Measurements from ENCODE around the gene HMGCS2.

The HMGCS2 gene

GRCh38 chr1:119758584-119758983 lies 10.1 kb downstream of the HMGCS2 start:
- DNase-seq (ENCODE audit: low spot score in 2 of 2) (no peak), ATAC-seq (ENCODE audit: low read depth) (no peak)
- Mint-ChIP-seq H3K9me3 (no peaks in the 10 kb centered on the region), H3K27me3 (peaks cover 4% of the 10 kb centered on the region), H3K4me3 (no peak overlapping the region), H3K4me1 (no peaks in the 10 kb centered on the region), H3K27ac (no peak overlapping the region), H3K36me3 (no peaks in the 10 kb centered on the region)

- Mint-ChIP-seq H3K9me3 (no peaks in the 10 kb centered on the region), H3K36me3 (no peaks in the 10 kb centered on the region), H3K27me3 (peaks cover 5% of the 10 kb centered on the region), H3K4me1 (no peaks in the 10 kb centered on the region), H3K4me3 (no peak overlapping the region), H3K27ac (no peak overlapping the region)
- no peak for ATAC-seq (ENCODE audit: low read depth)
- DNase-seq (ENCODE audit: low spot score in 2 of 2): no peak
These were observed 16.1 kb downstream of the HMGCS2 start for GRCh38 chr1:119752592-119752991.

- ATAC-seq (ENCODE audit: low read depth) (no peak), DNase-seq (ENCODE audit: low spot score in 2 of 2) (no peak)
- no peaks in the 10 kb centered on the region for H3K36me3 Mint-ChIP-seq
- no peak overlapping the region for H3K4me3 Mint-ChIP-seq
- no peaks in the 10 kb centered on the region for H3K9me3 Mint-ChIP-seq
- H3K27me3 Mint-ChIP-seq: peaks cover 5% of the 10 kb centered on the region
- no peak overlapping the region for H3K27ac Mint-ChIP-seq
- H3K4me1 Mint-ChIP-seq: peaks cover 8% of the 10 kb centered on the region
These were observed 20.7 kb downstream of the HMGCS2 start for GRCh38 chr1:119748040-119748439.

GRCh38 chr1:119747451-119747850 lies 21.3 kb downstream of the HMGCS2 start:
- Mint-ChIP-seq H3K4me1 (peaks cover 8% of the 10 kb centered on the region), H3K4me3 (no peak overlapping the region), H3K27ac (no peak overlapping the region), H3K27me3 (peaks cover 3% of the 10 kb centered on the region), H3K36me3 (peaks cover under 1% of the 10 kb centered on the region), H3K9me3 (no peaks in the 10 kb centered on the region)
- no peak for DNase-seq (ENCODE audit: low spot score in 2 of 2)
- no peak for ATAC-seq (ENCODE audit: low read depth)

- Mint-ChIP-seq H3K27me3 (no peaks in the 10 kb centered on the region), H3K27ac (no peak overlapping the region), H3K36me3 (peaks cover 2% of the 10 kb centered on the region), H3K4me1 (peaks cover 8% of the 10 kb centered on the region), H3K9me3 (no peaks in the 10 kb centered on the region), H3K4me3 (no peak overlapping the region)
- ATAC-seq (ENCODE audit: low read depth) (no peak), DNase-seq (ENCODE audit: low spot score in 2 of 2) (no peak)
These were observed 23.7 kb downstream of the HMGCS2 start for GRCh38 chr1:119745034-119745433.

GRCh38 chr1:119744598-119744942 lies 24.1 kb downstream of the HMGCS2 start:
- no peak for ATAC-seq (ENCODE audit: low read depth)
- no peaks in the 10 kb centered on the region for H3K9me3 Mint-ChIP-seq
- no peaks in the 10 kb centered on the region for H3K27me3 Mint-ChIP-seq
- no peak overlapping the region for H3K27ac Mint-ChIP-seq
- H3K36me3 Mint-ChIP-seq: peaks cover 2% of the 10 kb centered on the region
- DNase-seq (ENCODE audit: low spot score in 2 of 2): no peak
- no peak overlapping the region for H3K4me3 Mint-ChIP-seq
- peaks cover 8% of the 10 kb centered on the region for H3K4me1 Mint-ChIP-seq

- DNase-seq (ENCODE audit: low spot score in 2 of 2) (peak; percentile 7 to 12), ATAC-seq (ENCODE audit: low read depth) (peak; percentile 67)
- H3K27ac Mint-ChIP-seq: no peak overlapping the region
- H3K9me3 Mint-ChIP-seq: no peaks in the 10 kb centered on the region
- H3K36me3 Mint-ChIP-seq: peaks cover 2% of the 10 kb centered on the region
- no peaks in the 10 kb centered on the region for H3K27me3 Mint-ChIP-seq
- no peak overlapping the region for H3K4me3 Mint-ChIP-seq
- peaks cover 8% of the 10 kb centered on the region for H3K4me1 Mint-ChIP-seq
These were observed 24.7 kb downstream of the HMGCS2 start for GRCh38 chr1:119743776-119744597.

- Mint-ChIP-seq H3K4me1 (peaks cover 8% of the 10 kb centered on the region), H3K27ac (no peak overlapping the region), H3K36me3 (peaks cover 2% of the 10 kb centered on the region), H3K27me3 (no peaks in the 10 kb centered on the region), H3K9me3 (no peaks in the 10 kb centered on the region), H3K4me3 (no peak overlapping the region)
- DNase-seq (ENCODE audit: low spot score in 2 of 2) (no peak), ATAC-seq (ENCODE audit: low read depth) (no peak)
These were observed 25.4 kb downstream of the HMGCS2 start for GRCh38 chr1:119743308-119743707.

GRCh38 chr1:119742677-119743076 lies 26.0 kb downstream of the HMGCS2 start:
- peaks cover 2% of the 10 kb centered on the region for H3K36me3 Mint-ChIP-seq
- H3K27ac Mint-ChIP-seq: no peak overlapping the region
- no peaks in the 10 kb centered on the region for H3K9me3 Mint-ChIP-seq
- H3K4me3 Mint-ChIP-seq: no peak overlapping the region
- peaks cover 8% of the 10 kb centered on the region for H3K4me1 Mint-ChIP-seq
- ATAC-seq (ENCODE audit: low read depth): no peak
- no peaks in the 10 kb centered on the region for H3K27me3 Mint-ChIP-seq
- DNase-seq (ENCODE audit: low spot score in 2 of 2): no peak

GRCh38 chr1:119742202-119742601 lies 26.5 kb downstream of the HMGCS2 start:
- Mint-ChIP-seq H3K27me3 (no peaks in the 10 kb centered on the region), H3K27ac (no peak overlapping the region), H3K4me3 (no peak overlapping the region), H3K9me3 (no peaks in the 10 kb centered on the region), H3K4me1 (peaks cover 8% of the 10 kb centered on the region), H3K36me3 (peaks cover 2% of the 10 kb centered on the region)
- DNase-seq (ENCODE audit: low spot score in 2 of 2): no peak
- no peak for ATAC-seq (ENCODE audit: low read depth)

- Mint-ChIP-seq H3K4me1 (peaks cover 8% of the 10 kb centered on the region), H3K27ac (no peak overlapping the region), H3K36me3 (peaks cover 2% of the 10 kb centered on the region), H3K9me3 (no peaks in the 10 kb centered on the region), H3K27me3 (no peaks in the 10 kb centered on the region), H3K4me3 (no peak overlapping the region)
- no peak for DNase-seq (ENCODE audit: low spot score in 2 of 2)
- no peak for ATAC-seq (ENCODE audit: low read depth)
These were observed 27.6 kb downstream of the HMGCS2 start for GRCh38 chr1:119740896-119741780.

GRCh38 chr1:119740261-119740660 lies 28.4 kb downstream of the HMGCS2 start:
- Mint-ChIP-seq H3K9me3 (no peaks in the 10 kb centered on the region), H3K27me3 (no peaks in the 10 kb centered on the region), H3K4me1 (peaks cover 5% of the 10 kb centered on the region), H3K27ac (no peak overlapping the region), H3K4me3 (no peak overlapping the region), H3K36me3 (peaks cover 2% of the 10 kb centered on the region)
- DNase-seq (ENCODE audit: low spot score in 2 of 2) (no peak), ATAC-seq (ENCODE audit: low read depth) (no peak)

- ATAC-seq (ENCODE audit: low read depth) (no peak), DNase-seq (ENCODE audit: low spot score in 2 of 2) (no peak)
- Mint-ChIP-seq H3K27me3 (no peaks in the 10 kb centered on the region), H3K4me3 (no peak overlapping the region), H3K36me3 (peaks cover 6% of the 10 kb centered on the region), H3K9me3 (no peaks in the 10 kb centered on the region), H3K4me1 (peaks cover 2% of the 10 kb centered on the region), H3K27ac (no peak overlapping the region)
These were observed 29.6 kb downstream of the HMGCS2 start for GRCh38 chr1:119739150-119739549.

- Mint-ChIP-seq H3K27me3 (no peaks in the 10 kb centered on the region), H3K4me1 (no peaks in the 10 kb centered on the region), H3K4me3 (no peak overlapping the region), H3K27ac (no peak overlapping the region), H3K36me3 (peaks cover 8% of the 10 kb centered on the region), H3K9me3 (no peaks in the 10 kb centered on the region)
- ATAC-seq (ENCODE audit: low read depth) (no peak), DNase-seq (ENCODE audit: low spot score in 2 of 2) (no peak)
These were observed 30.5 kb downstream of the HMGCS2 start for GRCh38 chr1:119738100-119738720.

All from memory B cell (primary cell).